A549 (cell line): ENCODE data around the gene ALG14.

Source experiments
- CHD4 ChIP-seq: fragments of 200-600 bp; sonication (generic); IDR thresholded peaks from 2 replicates; pipeline ENCODE4 v1.6.1; 2016; ENCODE audit warnings: antibody characterized with exemption, mild to moderate bottlenecking, borderline replicate concordance
- CTCF ChIP-seq: fragments of >200 bp; sonication (Bioruptor Twin); formaldehyde crosslinking; IDR thresholded peaks from 3 replicates; pipeline ENCODE4 v1.5.1; 2016
- EHMT2 ChIP-seq: fragments of 200-600 bp; sonication (generic); IDR thresholded peaks from 2 replicates; pipeline ENCODE4 v1.6.1; 2016; ENCODE audit warnings: antibody characterized with exemption, low read depth, mild to moderate bottlenecking, moderate library complexity
- GATA3 ChIP-seq: IDR thresholded peaks from 2 replicates; pipeline ENCODE4 v1.6.1; 2012; ENCODE audit warnings: borderline replicate concordance
- HDAC2 ChIP-seq: fragments of 200-600 bp; sonication (generic); IDR thresholded peaks from 2 replicates; pipeline ENCODE4 v1.6.1; 2016
- KDM1A ChIP-seq: fragments of 200-600 bp; sonication (generic); IDR thresholded peaks from 2 replicates; pipeline ENCODE4 v1.6.1; 2016; ENCODE audit warnings: low read depth, mild to moderate bottlenecking
- MAX ChIP-seq: IDR thresholded peaks from 2 replicates; pipeline ENCODE4 v1.6.1; 2012
- MYC ChIP-seq: IDR thresholded peaks from 2 replicates; pipeline ENCODE4 v1.6.1; 2012; ENCODE audit warnings: mild to moderate bottlenecking, inconsistent platforms, low read length, improper control_type of control experiment, borderline replicate concordance
- PBX3 ChIP-seq: IDR thresholded peaks from 2 replicates; pipeline ENCODE4 v1.6.1; 2012
- POLR2A ChIP-seq: IDR thresholded peaks from 2 replicates; pipeline ENCODE4 v1.6.1; 2012; ENCODE audit warnings: mild to moderate bottlenecking, low read length
- RAD21 ChIP-seq, 2 experiments: fragments of >200 bp in 1 of 2; sonication (Bioruptor Twin) in 1 of 2; formaldehyde crosslinking in 1 of 2; IDR thresholded peaks in 1 of 2; conservative IDR thresholded peaks in 1 of 2; 2 replicates in 1 of 2; 3 replicates in 1 of 2; pipeline ENCODE4 v1.6.1; 2012 to 2018; ENCODE audit warnings: inconsistent platforms in 1 of 2
- REST ChIP-seq: fragments of 200-600 bp; sonication (generic); IDR thresholded peaks from 2 replicates; pipeline ENCODE4 v1.6.1; 2016; ENCODE audit warnings: antibody characterized with exemption, mild to moderate bottlenecking, moderate library complexity
- RFX5 ChIP-seq: fragments of 450-650 bp; IDR thresholded peaks from 2 replicates; pipeline ENCODE4 v1.7.1; 2014; ENCODE audit warnings: antibody characterized with exemption, mild to moderate bottlenecking, moderate library complexity
- SMC3 ChIP-seq: fragments of >200 bp; sonication (Bioruptor Twin); formaldehyde crosslinking; IDR thresholded peaks from 3 replicates; pipeline ENCODE4 v1.6.1; 2018; ENCODE audit warnings: inconsistent platforms

GRCh38 chr1:95021805-95022643, 50.7 kb downstream of the ALG14 start:
- TF ChIP-seq SMC3 (no peak), CHD4 (no peak), KDM1A (no peak), RAD21 (conservative IDR thresholded peaks at IDR 0.05 in 1 of 2, IDR thresholded peaks at IDR 0.05 in 1 of 2) (no peak), RFX5 (no peak), HDAC2 (no peak), MYC (no peak), EHMT2 (no peak), CTCF (no peak), GATA3 (no peak), REST (no peak), PBX3 (no peak), POLR2A (no peak), MAX (no peak)
